Panc1 (cell line): ENCODE data around the gene LAMTOR1.

Experiments
- CTCF ChIP-seq: fragments of 450-650 bp; IDR thresholded peaks from 2 replicates; pipeline ENCODE4 v1.5.1; 2017; ENCODE audit warnings: mild to moderate bottlenecking
- POLR2AphosphoS5 ChIP-seq: IDR thresholded peaks from 2 replicates; pipeline ENCODE4 v1.6.1; 2012; ENCODE audit warnings: mild to moderate bottlenecking, low read depth, low read length, moderate library complexity
- REST ChIP-seq, 2 experiments: IDR thresholded peaks; 2 replicates each; pipeline ENCODE4 v1.6.1; 2011 to 2012; ENCODE audit warnings: low read depth in 2 of 2, control low read depth in 1 of 2, low read length in 1 of 2, mild to moderate bottlenecking in 1 of 2, moderate library complexity in 1 of 2; ENCODE audit not compliant: insufficient read depth in 1 of 2
- TCF7L2 ChIP-seq: IDR thresholded peaks from 2 replicates; pipeline ENCODE4 v1.6.1; 2011; ENCODE audit warnings: mild to moderate bottlenecking, low read depth, low read length, inconsistent platforms

DNA sequence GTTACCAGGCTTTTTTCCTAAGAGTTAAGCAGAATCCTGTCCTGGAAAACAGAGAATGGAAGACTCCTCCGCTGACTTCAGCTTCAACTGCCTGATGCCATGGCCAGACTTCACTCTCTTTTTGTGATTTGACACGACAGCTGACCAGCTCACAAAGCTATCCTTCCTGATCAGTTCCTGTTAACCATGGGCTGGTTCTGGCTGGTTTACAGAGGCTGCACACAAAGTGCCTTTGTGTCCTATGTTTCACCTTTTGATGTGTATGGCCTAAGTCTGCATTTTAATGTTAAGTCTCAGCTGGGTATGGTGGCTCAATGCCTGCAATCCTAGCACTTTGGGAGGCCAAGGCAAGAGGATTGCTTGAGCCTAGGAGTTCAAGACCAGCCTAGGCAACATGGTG, 43.5 kb upstream of the LAMTOR1 start:
- TF ChIP-seq POLR2AphosphoS5 (no peak), CTCF (no peak), REST (IDR thresholded peaks at IDR 0.05; ENCODE audit: insufficient read depth in 1 of 2, low read depth in 2 of 2, low read length in 1 of 2) (no peak), TCF7L2 (no peak)
